Left forelimb (tissue), 1 donor: ENCODE data around the gene USP12.
A peak's percentile ranks its signal among the peaks of the same experiment; 100 is the strongest.
"Not testable (repeated sequence)": the region's sequence is repeated elsewhere in the genome, so short reads cannot be mapped to it uniquely, and the experiment has no call there.

Source experiments
- DNase-seq: peaks from one replicate; pipeline ENCODE4 v3.0.0-alpha.2; 2018; ENCODE audit warnings: low spot score

Gene USP12, protein sequence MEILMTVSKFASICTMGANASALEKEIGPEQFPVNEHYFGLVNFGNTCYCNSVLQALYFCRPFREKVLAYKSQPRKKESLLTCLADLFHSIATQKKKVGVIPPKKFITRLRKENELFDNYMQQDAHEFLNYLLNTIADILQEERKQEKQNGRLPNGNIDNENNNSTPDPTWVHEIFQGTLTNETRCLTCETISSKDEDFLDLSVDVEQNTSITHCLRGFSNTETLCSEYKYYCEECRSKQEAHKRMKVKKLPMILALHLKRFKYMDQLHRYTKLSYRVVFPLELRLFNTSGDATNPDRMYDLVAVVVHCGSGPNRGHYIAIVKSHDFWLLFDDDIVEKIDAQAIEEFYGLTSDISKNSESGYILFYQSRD

DNA sequence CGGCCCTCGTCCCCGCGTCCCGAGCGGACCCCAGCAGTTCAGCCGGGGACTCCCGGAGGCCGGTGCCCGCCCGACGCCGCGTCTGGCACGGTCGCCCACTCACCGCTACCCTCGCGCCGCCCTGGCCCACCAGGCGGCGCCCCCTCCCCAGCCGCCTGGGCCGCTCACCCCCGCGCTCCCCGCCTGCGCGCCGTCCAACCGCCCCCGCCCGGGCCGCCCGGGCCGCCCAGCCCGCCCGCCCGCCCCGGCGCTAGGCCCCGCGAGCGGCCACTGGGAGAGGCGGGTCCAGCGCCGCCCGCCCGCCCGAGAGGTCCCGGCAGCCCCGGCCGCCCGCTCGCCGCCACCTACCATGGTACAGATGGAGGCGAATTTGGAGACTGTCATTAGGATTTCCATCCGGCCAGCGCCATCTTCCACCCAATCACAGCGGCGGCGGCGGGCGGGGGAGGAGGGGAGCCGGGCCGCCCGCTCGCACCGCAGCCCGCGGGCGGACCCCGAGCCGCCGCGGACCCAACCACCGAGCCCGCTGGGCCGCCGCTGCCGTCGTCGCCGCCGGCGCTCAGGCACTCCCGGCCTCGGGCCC lies at the start of gene USP12:
USP12 (minus strand) TSS at position 568 of the 583 bp plus-strand sequence; CDS start at position 396, 172 bp downstream.
- peak; percentile 75 for DNase-seq

DNA sequence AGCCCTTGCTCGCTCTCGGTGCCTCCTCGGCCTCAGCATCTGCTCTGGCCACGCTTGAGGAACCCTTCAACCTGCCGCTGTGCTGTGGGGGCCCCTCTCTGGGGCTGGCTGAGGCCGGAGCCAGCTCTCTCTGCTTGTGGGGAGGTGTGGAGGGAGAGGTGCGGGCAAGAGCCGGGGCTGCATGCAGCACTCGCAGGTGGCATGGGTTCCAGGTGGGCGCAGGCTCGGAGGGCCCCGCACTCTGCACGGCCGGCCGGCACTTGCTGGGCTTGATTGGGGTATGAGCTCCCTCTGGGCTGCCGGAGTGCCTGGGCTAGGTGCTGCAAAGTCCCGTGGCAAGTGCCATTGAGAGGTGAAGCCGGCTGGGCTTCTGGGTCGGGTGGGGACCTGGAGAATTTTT lies 48.0 kb upstream of the USP12 start:
- no peak for DNase-seq

DNA sequence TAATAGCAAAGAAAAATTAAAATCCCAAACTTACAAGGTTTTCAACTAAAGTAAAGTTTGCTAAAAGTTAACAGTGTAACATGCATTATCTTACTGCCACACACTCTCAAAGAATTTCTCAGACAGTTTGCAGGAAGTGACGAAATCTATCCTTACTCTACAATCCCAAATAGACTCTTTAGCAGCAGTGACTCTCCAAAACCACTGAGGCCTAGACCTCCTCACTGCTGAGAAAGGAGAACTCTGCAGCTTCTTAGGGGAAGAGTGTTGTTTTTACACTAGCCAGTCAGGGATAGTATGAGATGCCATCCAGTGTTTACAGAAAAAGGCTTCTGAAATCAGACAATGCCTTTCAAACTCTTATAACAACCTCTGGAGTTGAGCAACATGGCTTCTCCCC lies 47.2 kb upstream of the USP12 start:
- not testable (repeated sequence) for DNase-seq

DNA sequence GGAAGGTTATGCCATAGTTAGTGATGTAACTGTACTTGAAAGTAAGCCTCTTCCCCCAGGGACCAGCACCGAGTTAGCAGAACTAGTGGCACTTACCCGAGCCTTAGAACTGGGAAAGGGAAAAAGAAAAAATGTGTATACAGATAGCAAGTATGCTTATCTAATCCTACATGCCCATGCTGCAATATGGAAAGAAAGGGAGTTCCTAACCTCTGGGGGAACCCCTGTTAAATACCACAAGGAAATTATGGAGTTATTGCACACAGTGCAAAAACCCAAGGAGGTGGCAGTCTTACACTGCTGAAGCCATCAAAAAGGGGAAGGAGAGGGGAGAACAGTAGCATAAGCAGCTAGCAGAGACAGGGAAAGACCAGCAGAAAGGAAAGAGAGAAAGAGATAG lies 46.2 kb upstream of the USP12 start:
- not testable (repeated sequence) for DNase-seq

DNA sequence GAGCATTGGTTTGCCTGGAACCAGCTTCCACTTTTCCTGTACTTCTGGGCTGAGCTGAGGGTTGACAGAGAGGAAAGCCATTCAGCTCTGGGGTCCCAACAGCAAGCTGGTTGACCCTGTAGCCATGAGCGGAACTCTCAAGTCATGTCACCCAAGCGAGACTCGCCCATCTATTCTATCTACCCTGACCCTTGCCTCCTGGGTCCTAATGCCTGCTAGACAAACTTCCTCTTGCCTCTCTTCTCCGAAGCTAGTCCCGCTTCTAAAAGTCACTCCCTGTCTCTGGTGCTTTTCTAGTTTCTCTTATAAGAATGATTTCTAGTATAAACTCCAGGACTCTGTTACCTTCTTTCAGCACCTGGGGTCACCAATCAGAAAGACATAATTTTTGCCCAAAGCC lies 41.8 kb upstream of the USP12 start:
- DNase-seq = not testable (repeated sequence)

DNA sequence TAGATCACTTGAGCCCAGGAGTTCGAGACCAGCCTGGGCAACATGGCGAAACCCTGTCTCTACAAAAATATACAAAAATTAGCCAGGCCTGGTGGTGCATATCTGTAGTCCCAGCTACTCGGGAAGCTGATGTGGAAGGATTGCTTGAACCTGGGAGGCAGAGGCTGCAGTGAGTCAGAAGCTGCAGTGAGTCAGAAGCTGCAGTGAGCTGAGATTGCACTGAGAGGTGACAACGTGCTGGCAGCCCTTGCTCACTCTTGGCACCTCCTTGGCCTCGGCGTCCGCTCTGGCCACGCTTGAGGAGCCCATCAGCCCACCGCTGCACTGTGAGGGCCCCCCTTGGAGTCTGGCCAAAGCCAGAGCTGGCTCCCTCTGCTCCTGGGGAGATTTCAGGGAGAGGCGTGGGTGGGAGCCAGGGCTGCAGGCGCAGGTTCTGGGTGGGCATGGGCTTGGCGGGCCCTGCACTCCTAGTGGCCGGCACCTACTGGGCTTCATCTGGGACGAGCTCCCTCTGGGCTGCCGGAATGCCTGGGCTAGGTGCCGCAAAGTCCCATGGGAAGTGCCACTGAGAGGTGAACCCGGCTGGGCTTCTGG lies 40.3 kb upstream of the USP12 start:
- no peak for DNase-seq

DNA sequence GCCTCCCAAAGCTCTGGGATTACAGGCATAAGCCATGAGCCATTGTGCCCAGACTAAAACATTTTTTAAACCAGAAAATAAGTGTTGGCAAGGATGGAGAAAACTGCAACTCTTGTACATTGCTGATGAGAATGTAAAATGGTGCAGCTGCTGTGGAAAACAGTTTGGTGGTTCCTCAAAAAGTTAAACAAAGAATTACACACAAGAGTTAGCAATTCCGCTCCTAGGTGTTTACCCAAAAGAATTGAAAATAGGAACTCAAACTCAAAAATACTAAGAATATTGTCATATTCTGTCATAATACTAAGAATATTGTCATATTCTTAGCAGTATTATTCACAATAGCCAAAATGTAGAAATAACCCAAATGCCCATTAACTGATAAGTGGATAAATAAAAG lies 39.7 kb upstream of the USP12 start:
- DNase-seq = no peak

DNA sequence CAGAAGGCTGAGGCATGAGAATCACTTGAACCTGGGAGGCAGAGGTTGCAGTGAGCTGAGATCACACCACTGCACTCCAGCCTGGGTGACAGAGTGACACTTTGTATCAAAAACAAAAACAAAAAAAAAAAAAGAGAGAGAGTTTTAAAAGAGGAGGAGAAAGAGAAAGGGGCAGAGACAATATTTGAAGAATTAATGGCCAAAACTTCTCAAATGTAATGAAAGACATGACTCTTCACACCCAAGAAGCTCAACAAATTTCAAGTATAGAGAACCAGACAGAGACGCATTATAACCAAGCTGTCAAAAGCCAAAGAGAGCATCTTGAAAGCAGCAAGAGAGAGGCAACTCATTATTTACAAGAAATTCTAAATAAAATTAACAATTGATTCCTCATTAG lies 36.9 kb upstream of the USP12 start:
- DNase-seq = no peak

DNA sequence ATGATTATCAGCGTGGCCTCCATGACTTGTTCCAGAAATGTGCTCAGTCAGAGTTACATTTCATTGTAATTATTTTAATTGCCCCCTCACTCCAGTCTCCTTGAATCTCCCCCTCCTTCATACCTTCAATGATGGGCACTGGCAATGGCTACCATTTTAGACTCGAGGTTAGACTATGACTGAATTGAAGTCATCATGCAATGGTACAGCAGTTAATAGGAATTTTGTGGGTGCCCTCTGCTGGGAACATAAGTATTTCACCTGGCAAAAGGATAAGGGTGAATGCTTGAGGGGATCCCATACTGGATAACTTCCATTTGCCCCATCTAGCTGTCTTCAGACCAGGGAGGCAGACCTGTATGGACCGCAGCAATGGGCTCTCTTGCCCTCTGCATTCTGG lies 32.2 kb upstream of the USP12 start:
- DNase-seq = no peak

DNA sequence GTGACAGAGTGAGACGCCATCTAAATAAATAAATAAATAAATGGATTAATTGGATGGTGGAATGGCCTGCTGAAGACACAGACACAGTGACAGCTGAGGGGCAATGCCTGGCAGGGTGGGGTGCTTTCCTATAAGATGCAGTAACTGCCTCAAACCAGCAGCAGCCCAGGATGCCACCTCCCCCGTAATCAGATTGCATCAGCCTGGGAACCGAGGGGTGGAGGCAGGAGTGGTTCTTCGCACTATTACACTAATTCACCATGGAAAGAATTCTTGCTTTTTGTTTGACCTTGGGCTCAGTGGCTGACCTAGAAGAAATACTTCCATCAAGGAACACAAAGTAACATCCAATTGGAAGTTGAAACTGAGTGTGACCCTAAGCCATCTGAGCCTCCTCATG lies 31.6 kb upstream of the USP12 start:
- DNase-seq = no peak

DNA sequence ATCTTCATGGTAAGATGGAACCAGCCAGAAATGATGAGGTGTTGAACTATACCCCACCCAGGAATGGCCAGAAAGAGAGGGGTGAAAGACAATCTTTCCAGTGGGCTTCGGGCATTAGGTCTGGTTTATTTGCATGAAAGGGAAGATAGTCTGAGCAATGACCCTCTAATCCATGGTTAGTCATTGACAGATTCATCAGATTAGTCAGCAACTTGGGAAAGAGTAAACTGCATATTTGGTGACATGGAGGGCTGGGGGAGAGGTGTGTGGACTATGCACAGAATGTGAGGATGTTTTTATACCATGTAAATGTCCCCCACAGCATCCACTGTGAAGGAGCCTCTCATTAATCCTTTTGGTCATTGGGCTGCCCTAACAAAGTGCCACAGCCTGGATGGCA lies 30.1 kb upstream of the USP12 start:
- DNase-seq = no peak

DNA sequence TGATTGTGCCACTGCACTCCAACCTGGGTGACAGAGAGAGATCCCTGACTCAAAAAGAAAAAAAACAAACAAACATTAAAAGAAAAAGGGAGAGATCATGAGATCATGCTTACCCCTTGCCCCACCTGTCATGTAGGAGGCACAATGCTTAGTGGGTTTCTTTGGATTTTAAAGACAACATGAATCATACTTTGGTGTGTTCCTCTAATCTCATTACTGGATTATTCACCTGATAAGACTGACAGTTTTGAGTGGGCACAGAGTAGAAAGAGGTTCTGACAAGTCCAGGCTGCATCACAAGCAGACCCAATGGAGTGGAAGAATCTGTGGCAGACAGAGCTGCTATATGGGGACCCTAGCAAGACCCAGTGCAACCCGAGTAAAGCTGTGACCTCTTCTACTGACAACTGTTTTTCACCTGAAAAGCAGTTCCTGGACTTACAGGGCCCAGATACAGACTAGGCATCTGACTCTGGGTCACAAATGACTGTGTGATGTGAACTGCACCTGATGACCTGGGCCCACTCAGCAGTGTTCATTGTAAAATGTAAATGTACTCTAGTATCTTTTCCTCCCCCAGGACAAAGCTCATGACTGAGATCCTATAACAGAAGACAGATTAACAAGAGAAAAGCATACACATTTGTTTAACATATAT lies 28.9 kb upstream of the USP12 start:
- DNase-seq = no peak

DNA sequence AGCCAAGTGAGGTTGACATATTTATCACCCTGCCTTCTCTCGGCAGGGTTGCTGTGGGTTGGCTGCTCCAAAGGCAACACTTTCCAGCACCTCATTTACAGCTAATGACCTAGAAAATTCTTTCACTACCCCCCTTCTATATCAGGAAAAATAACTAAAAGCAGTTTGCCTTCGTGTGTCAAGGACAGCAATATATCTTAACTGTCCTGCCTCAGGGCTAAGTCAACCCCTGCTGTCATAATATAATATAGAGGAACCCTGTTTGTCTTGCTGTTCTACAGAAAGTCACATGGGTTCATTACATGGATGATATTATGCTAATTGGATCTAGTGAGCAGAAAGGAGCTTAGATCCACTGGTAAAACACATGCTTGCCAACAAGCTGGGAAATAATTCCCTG lies 28.1 kb upstream of the USP12 start:
- DNase-seq = no peak

DNA sequence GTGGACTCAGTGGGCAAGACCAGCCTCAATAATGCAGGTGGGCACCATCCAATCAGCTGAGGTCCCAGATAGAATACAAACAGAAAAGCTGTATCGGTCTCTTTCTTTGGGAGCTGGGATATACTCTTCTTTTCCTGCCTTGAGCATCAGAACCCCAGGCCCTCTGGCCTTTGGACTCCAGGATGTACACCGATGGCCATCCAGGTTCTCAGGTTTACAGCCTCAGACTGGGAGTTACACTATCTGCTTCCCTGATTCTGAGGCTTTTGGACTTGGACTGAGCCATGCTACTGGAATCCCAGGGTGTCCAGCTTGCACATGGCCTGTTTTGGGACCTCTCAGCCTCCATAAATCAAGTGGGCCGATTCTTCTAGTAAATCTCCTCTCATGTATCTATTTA lies 27.6 kb upstream of the USP12 start:
- DNase-seq = no peak

DNA sequence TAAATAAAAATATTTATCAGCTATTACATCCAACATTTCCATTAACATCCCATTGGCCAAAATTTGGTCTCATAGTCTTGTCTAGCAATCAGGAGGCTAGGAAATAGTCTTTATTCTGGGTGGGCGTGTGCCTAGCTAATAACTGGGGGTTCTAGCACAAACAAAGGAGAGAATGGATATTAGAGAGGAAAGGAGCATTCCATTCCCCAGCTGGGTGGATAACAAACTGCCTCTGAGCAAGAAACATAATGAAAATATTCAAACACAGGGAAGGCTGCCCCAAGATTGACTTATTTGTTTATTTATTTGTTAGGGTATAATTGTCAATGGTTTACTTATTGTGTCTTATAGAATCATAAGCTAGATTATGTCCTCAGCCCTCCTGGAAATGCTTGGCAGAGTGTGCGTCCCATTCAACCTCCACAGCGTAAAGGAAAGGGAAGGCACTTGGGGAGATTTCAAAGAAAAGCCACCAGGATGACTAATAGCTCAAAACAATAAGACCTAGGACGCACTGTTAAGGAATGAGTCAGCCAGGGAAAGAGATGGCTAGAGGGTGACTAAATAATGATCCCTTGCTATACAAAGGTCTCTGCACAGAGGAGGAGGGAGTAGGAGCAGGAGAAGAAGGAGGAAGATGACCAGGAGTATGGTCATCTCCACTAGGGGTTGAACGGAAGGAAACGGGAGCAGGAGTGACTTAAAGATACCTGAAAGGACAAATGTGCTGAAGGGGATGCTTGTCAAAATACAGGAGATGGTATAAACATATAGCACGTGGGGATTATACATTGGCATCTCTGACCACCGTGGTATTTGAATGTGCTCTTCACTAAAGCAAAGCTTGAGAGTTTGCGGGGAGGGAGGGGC lies 23.5 kb upstream of the USP12 start:
- DNase-seq = no peak

DNA sequence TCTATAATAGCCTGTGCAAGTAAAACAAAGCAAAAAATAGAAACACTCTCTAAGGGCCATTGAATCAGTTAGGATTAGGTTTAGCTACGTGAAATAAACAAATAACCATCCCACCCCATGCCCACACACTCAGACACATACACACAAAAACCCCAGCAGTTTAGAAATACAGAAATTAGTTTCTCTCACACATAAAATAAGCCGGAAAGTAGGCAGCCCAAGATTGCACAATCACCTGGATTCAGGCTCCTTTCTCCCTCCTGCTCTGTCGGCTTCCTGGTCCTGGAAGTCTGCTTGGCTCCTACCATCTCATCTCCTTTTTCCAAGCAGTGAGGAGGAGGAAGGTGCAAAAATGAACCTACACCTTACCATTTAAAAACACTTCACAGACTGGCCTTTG lies 22.6 kb upstream of the USP12 start:
- DNase-seq = no peak

DNA sequence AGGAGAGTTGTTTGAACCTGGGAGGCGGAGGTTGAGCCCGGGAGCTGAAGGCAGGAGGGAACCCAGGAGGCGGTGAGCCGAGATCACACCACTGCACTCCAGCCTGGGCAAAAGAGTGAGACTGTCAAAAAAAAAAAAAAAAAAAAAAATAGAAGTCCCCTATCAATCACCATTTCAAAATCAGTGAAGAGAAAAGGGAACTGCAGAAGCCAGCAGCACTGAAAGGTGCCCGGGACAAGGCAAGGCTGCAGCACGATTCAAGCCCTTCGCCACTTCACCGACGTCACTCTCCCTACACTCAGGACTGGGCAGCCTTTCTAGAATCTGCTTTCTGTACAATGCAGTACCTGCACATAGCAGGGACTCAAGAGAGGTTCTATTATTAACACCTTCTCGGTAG lies 21.9 kb upstream of the USP12 start:
- DNase-seq = no peak

DNA sequence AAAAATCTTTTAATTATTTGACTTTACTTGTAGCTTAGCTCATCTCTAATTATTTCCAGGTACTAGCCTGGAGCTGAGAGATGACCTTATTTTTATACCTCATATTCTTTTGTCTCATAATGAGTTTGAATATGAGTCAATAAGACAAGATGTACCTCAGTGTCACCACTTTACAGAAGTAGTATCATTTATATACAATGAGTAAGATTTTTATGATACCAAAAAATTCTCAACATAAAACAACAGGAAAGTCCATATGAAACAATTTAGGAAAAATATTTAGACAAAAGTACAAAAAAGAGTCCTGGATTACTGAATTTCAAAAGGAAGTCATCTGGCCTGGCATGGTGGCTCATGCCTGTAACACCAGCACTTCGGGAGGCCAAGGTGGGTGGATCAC lies 21.4 kb upstream of the USP12 start:
- DNase-seq = no peak

DNA sequence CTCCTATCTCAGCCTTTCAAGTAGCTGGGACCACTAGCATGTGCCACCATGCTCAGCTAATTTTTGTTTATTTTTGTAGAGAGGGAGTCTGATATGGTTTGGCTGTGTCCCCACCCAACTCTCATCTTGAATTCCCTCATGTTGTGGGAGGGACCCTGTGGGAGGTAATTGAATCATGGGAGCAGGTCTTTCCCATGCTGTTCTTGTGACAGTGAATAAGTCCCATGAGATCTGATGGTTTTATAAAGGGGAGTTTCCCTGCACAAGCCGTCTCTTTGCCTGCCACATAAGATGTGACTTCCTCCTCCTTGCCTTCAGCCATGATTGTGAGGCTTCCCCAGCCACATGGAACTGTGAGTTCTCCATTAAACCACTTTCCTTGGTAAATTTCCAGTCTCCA lies 20.8 kb upstream of the USP12 start:
- not testable (repeated sequence) for DNase-seq

DNA sequence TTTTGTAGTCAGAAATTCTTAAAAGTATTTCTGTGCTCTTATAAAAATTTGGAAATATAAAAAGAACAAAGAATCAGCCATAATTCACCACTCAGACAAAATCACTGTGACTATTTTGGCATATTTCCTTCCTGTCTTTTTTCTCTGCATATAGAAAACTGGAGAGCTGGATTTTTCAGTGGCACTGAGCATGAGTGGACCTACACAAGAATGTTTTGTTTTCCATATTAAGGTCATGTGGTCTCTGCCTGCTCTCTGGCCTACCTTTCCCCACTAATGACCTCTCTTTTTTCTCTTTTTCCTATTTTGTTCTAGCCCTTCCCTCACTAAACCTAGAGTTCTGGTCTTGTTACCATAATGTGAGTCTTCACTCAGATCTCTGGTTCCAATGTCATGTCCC lies 17.6 kb upstream of the USP12 start:
- DNase-seq = no peak

DNA sequence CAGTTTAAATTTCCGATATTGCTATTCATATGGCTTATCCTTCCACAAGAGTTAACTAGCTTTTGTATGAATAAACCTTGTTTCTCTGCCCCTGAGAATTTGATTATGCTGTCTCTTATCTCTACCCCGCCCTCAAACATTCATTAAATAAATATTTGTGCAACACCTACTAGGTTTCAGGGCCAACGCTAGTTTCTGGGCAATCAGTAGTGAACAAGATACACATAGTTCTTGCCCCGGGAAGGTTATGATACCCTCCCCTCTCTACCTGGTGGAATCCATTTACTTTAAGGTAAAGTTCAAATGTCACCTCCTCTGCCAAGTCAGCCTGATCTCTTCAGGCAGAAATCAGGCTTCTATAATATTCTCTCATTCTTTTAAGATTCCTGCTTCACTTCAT lies 16.6 kb upstream of the USP12 start:
- DNase-seq = no peak

DNA sequence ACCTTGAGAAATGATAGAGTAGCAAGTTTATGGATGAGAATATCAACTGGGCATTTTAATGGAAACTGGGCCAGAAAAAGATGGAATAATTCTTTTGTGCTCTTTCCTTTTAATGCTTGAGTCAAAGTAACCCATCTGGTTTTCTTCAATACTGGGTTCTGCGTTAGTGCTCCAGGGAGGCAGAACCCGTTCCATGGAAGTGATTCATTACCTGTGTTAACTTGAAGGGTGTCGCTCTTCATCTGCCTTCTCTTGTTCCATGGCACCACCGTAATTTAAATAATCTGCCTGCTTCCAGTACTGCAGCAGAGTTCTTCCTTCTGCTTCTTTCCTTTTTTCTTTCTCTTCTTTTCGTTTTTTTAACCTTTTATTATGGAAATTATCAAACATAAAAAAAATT lies 14.7 kb upstream of the USP12 start:
- DNase-seq = no peak
